B cell (primary cell): ENCODE data around the gene CZIB. TPM values are rescaled to one million over a fixed set of nuclear protein-coding genes. Genes with fewer than 3 reads are reported as not detected.

ENCODE experiments used
- ATAC-seq: fragments of 200-7000 bp; cut with Tn5 transposase; one replicate; pipeline ENCODE4 v1.10.0; 2021; ENCODE audit warnings: low read depth, mild to moderate bottlenecking, moderate number of reproducible peaks, moderate library complexity
- CTCF ChIA-PET: fragments of 350-600 bp; sonication (Branson Sonifier 250); formaldehyde crosslinking; loops from one replicate; lab custom pipeline; 2021; ENCODE audit warnings: antibody characterized with exemption, inconsistent platforms; lab: Charles Lee
- POLR2A ChIA-PET: fragments of 350-600 bp; sonication (Branson Sonifier 250); formaldehyde crosslinking; loops from one replicate; lab custom pipeline; 2021; ENCODE audit warnings: antibody characterized with exemption; lab: Charles Lee
- DNase-seq: peaks from one replicate; pipeline ENCODE4 v3.0.0; 2013
- H2AFZ ChIP-seq: 2 replicates; pipeline ENCODE4 v1.6.1; 2012; ENCODE audit warnings: mild to moderate bottlenecking, low read depth, low read length; ENCODE audit not compliant: insufficient read depth, poor library complexity, severe bottlenecking
- H3K27ac ChIP-seq, 2 donors: 1 replicate in 1 of 2; 2 replicates in 1 of 2; pipeline ENCODE4 v1.5.1; 2012 to 2013; ENCODE audit warnings: low read length in 2 of 2, mild to moderate bottlenecking in 2 of 2, moderate library complexity in 1 of 2
- H3K27me3 ChIP-seq, 4 experiments: fragments of 200-600 bp in 1 of 4; sonication (generic) in 1 of 4; replicated peaks in 1 of 4; 1 replicate in 2 of 4; 2 replicates in 2 of 4; pipeline versions ENCODE4 v1.6.1 to v1.7.0; 2013 to 2016; ENCODE audit warnings: low read length in 3 of 4, mild to moderate bottlenecking in 2 of 4, mixed read lengths in 1 of 4, moderate library complexity in 1 of 4; ENCODE audit not compliant: insufficient read depth in 4 of 4, control insufficient read depth in 3 of 4; ENCODE audit errors: control extremely low read depth in 1 of 4
- H3K36me3 ChIP-seq, 2 experiments: replicated peaks in 1 of 2; 1 replicate in 1 of 2; 2 replicates in 1 of 2; pipeline versions ENCODE4 v1.6.1 to v1.7.1; 2013; ENCODE audit warnings: low read length in 1 of 2; ENCODE audit not compliant: insufficient read depth in 2 of 2, control insufficient read depth in 1 of 2; ENCODE audit errors: control extremely low read depth in 1 of 2, extremely low read depth in 1 of 2
- H3K4me1 ChIP-seq, 2 donors: fragments of 200-600 bp in 1 of 2; sonication (generic) in 1 of 2; 1 replicate in 1 of 2; 2 replicates in 1 of 2; pipeline versions ENCODE4 v1.5.1 to v1.6.1; 2013 to 2017; ENCODE audit warnings: low read length in 2 of 2; ENCODE audit not compliant: control insufficient read depth in 2 of 2, insufficient read depth in 2 of 2
- H3K4me2 ChIP-seq: replicated peaks from 2 replicates; pipeline ENCODE3; 2012; ENCODE audit warnings: mild to moderate bottlenecking, low read depth, low read length; ENCODE audit not compliant: poor library complexity, severe bottlenecking
- H3K4me3 ChIP-seq, 5 experiments: fragments of 200-600 bp in 1 of 5; sonication (generic) in 1 of 5; 1 replicate in 3 of 5; 2 replicates in 2 of 5; pipeline versions ENCODE4 v1.5.1 to v1.7.0; 2011 to 2016; ENCODE audit warnings: low read length in 4 of 5, mild to moderate bottlenecking in 4 of 5, low read depth in 2 of 5, control low read depth in 1 of 5, moderate library complexity in 1 of 5; ENCODE audit not compliant: insufficient read depth in 1 of 5; ENCODE audit errors: control extremely low read depth in 1 of 5, extremely low read depth in 1 of 5
- H3K79me2 ChIP-seq: fragments of 200-600 bp; sonication (generic); one replicate; pipeline ENCODE4 v1.6.0; 2016; ENCODE audit warnings: low read length; ENCODE audit not compliant: control insufficient read depth, insufficient read depth
- H3K9ac ChIP-seq: fragments of 200-600 bp; sonication (generic); 2 replicates; pipeline ENCODE4 v1.6.1; 2017; ENCODE audit warnings: mild to moderate bottlenecking, low read length, moderate library complexity
- H3K9me3 ChIP-seq, 3 donors: one replicate each; pipeline versions ENCODE4 v1.6.1 to v1.7.1; 2013; ENCODE audit warnings: low read length in 2 of 3; ENCODE audit not compliant: control insufficient read depth in 2 of 3, insufficient read depth in 1 of 3; ENCODE audit errors: control extremely low read depth in 1 of 3
- H4K20me1 ChIP-seq: 2 replicates; pipeline ENCODE4 v1.6.0; 2012; ENCODE audit warnings: mild to moderate bottlenecking, low read length; ENCODE audit not compliant: insufficient read depth, control insufficient read depth, poor library complexity, severe bottlenecking
- H3K27ac Mint-ChIP-seq: one replicate; pipeline ENCODE4 v1.8.0; 2021; ENCODE audit warnings: mixed read lengths
- H3K27me3 Mint-ChIP-seq: one replicate; pipeline ENCODE4 v1.8.0; 2021; ENCODE audit warnings: mixed read lengths
- H3K4me1 Mint-ChIP-seq: one replicate; pipeline ENCODE4 v1.8.0; 2021; ENCODE audit warnings: mixed read lengths
- H3K4me3 Mint-ChIP-seq: one replicate; pipeline ENCODE4 v1.8.0; 2021; ENCODE audit warnings: mixed read lengths
- H3K9me3 Mint-ChIP-seq: one replicate; pipeline ENCODE4 v1.8.0; 2022; ENCODE audit warnings: mixed read lengths; ENCODE audit not compliant: insufficient read depth
- CTCF ChIP-seq: fragments of 200-600 bp; IDR thresholded peaks from one replicate; pipeline ENCODE4 v1.8.0; 2022; ENCODE audit warnings: antibody characterized with exemption, mild to moderate bottlenecking
- EZH2 ChIP-seq: IDR thresholded peaks from 2 replicates; pipeline ENCODE4 v1.6.1; 2012; ENCODE audit warnings: borderline replicate concordance, low read depth, mild to moderate bottlenecking, moderate library complexity, low read length; ENCODE audit not compliant: insufficient read depth, poor library complexity, severe bottlenecking
- WGBS: methylation state at CpG from one replicate; pipeline ENCODE4 v1.1.5; 2013; ENCODE audit warnings: missing lambda C conversion rate; ENCODE audit not compliant: insufficient coverage; 5-methylcytosine and 5-hydroxymethylcytosine counted together
- intact Hi-C: fragments of 100-400 bp; cut with micrococcal nuclease; formaldehyde crosslinking; loops from one replicate; pipeline ENCODE4 v1.10.0; 2022
- polyA plus RNA-seq: library from polyadenylated mRNA; depleted of rRNA; stranded (reverse); fragments of >200 nt; gene quantifications from 2 replicates; pipeline ENCODE4 v1.2.3, GENCODE V29; 2012
- total RNA-seq, 2 donors: library from RNA; stranded (reverse); fragments of 120-200 nt in 1 of 2; gene quantifications; 1 replicate in 1 of 2; 2 replicates in 1 of 2; pipeline versions ENCODE4 v1.2.3 to v1.2.4, GENCODE V29; 2013 to 2022

The CZIB gene
- total and polyA plus RNA-seq, 2 donors (not counting 1 experiment from before 2014, with no cell fraction given), result 47.9 to 62.0 TPM

- Histone ChIP-seq H3K4me1 (peaks cover 0 to 11% of the 10 kb centered on the region in 2 donors), H4K20me1 (no peaks in the 10 kb centered on the region), H3K27ac (no peak overlapping the region), H3K27me3 (no peaks in the 10 kb centered on the region), H2AFZ (no peak overlapping the region), H3K4me3 (no peak overlapping the region), H3K79me2 (no peaks in the 10 kb centered on the region), H3K9ac (no peak overlapping the region), H3K9me3 (no peaks in the 10 kb centered on the region), H3K4me2 (no peak overlapping the region), H3K36me3 (peaks cover 0 to 5% of the 10 kb centered on the region in 2 experiments)
- no peak overlapping the region for H3K4me3 Mint-ChIP-seq
- H3K27ac Mint-ChIP-seq, result no peak overlapping the region
- no peak for ATAC-seq
- intact Hi-C loops, result no loop called here
- no peaks in the 10 kb centered on the region for H3K27me3 Mint-ChIP-seq
- TF ChIP-seq CTCF (no peak), EZH2 (no peak)
- H3K9me3 Mint-ChIP-seq, result no peaks in the 10 kb centered on the region
- WGBS, result 100% methylated on average over 3 of the region's 4 CpGs
- ChIA-PET POLR2A (no interaction called here), CTCF (interaction anchor here (1.5 kb wide), 1 partner anchor 8 kb away, joined by 4 read pairs; no protein-coding TSS in a partner anchor)
- DNase-seq, result no peak
- H3K4me1 Mint-ChIP-seq, result peaks cover 12% of the 10 kb centered on the region
Observed at GRCh38 chr1:53265581-53265980, 45.1 kb upstream of the CZIB start.

- WGBS, result 98% methylated on average over 11 of the region's 11 CpGs
- intact Hi-C loops, result no loop called here
- no peak overlapping the region for H3K9ac ChIP-seq
- no peak overlapping the region for H2AFZ ChIP-seq
- H3K79me2 ChIP-seq, result no peaks in the 10 kb centered on the region
- no peaks in the 10 kb centered on the region for H3K9me3 ChIP-seq
- Mint-ChIP-seq H3K9me3 (no peaks in the 10 kb centered on the region), H3K27ac (no peak overlapping the region), H3K4me1 (peaks cover 11% of the 10 kb centered on the region), H3K4me3 (no peak overlapping the region), H3K27me3 (no peaks in the 10 kb centered on the region)
- no peak overlapping the region for H3K4me2 ChIP-seq
- TF ChIP-seq EZH2 (no peak), CTCF (no peak)
- H4K20me1 ChIP-seq, result no peaks in the 10 kb centered on the region
- no peaks in the 10 kb centered on the region for H3K27me3 ChIP-seq
- no peak overlapping the region for H3K27ac ChIP-seq
- POLR2A ChIA-PET, result no interaction called here
- peaks cover 0 to 5% of the 10 kb centered on the region in 2 experiments for H3K36me3 ChIP-seq
- ATAC-seq (no peak), DNase-seq (no peak)
- H3K4me1 ChIP-seq, result peaks cover 5 to 15% of the 10 kb centered on the region in 2 donors
- H3K4me3 ChIP-seq, result no peak overlapping the region
- CTCF ChIA-PET, result interaction anchor here (0.6 to 0.8 kb wide), 2 partner anchors 129 to 172 kb away, joined by 3 to 4 read pairs; no protein-coding TSS in a partner anchor
Observed at GRCh38 chr1:53264048-53264447, 43.6 kb upstream of the CZIB start.
